Sciatic nerve (tissue), 2 donors: Measurements from ENCODE around the gene SERGEF. TPM values are rescaled to one million over a fixed set of nuclear protein-coding genes. Genes with fewer than 3 reads are reported as not detected.

Source experiments
- ATAC-seq: fragments of 200-7000 bp; cut with Tn5 transposase; one replicate; pipeline ENCODE4 v1.9.1; 2020; ENCODE audit warnings: mild to moderate bottlenecking, moderate library complexity
- DNase-seq: peaks from one replicate; pipeline ENCODE4 v3.0.0-alpha.2; 2020; ENCODE audit warnings: low spot score
- intact Hi-C: fragments of 100-400 bp; cut with DNase I; formaldehyde crosslinking; loops from one replicate; pipeline ENCODE4 v1.14.2; 2022
- total RNA-seq: library from RNA; stranded (reverse); fragmentation: NEBNext Ultra II Directional; extraction: Animal tissue kit (Norgen Biotek cat#: 25700); gene quantifications from one replicate; pipeline ENCODE4 v1.2.1, GENCODE V29; 2021
- donor health status: DM: no; HTN: no; CAD: no.
- donor health status: DM: no; HTN: no; CAD: no.

Gene SERGEF
- total RNA-seq, 1 donor from 2014 or later, result 44.1 TPM

- DNase-seq, result no peak
Observed at GRCh38 chr11:17845431-17845881, 167.4 kb downstream of the SERGEF start.

DNA sequence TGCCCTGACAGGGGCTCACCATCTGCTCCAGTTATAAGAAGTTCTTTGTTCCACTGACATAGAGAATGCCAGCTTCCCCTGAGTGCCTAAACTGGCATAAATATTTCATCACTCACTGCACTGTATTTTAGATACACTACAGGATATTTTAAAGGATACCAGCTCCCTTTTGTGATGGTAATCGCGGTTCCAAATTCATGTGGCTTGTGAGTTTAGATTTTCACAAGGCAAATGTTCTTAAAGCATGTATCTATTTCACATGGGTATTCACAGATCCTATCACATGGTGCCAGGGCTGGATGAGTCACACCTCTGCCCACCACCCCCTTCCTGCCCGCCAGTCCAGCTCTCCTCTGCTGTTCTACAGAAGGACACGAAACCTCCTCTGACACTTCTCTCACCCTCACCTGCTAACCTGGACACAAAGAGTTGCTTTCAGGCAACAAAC lies 172.7 kb downstream of the SERGEF start:
- intact Hi-C loops, result no loop called here
- no peak for ATAC-seq
- DNase-seq, result no peak

More at GRCh38 chr11:17845431-17845881, 167.4 kb downstream of the SERGEF start:
- intact Hi-C loops, result no loop called here
- peak; percentile 88 for ATAC-seq

- intact Hi-C loops, result loop anchor here (5.0 kb wide), 1 partner anchor 968 kb away; no protein-coding TSS in a partner anchor
- no peak for DNase-seq
- no peak for ATAC-seq
Observed at GRCh38 chr11:17839450-17839849, 173.4 kb downstream of the SERGEF start.

DNA sequence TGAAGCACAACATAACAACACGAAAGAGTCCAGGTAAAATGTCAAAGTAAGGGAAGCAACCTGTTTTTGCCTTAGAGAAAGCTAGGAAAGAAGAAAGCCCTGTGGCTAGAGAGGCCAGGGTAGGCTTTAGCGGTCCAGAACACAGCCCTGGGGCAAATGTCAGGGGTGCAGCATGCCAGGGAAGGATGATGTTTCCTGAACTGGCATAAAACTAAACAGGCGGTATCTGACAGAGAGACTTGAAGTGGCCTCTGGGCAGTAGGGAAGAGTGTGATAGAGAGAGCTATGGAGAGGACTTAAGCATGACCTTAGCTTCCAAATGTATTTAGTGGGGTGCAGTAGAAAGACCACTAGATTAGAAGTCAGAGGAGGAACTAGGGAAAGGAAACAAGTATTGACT lies 174.7 kb downstream of the SERGEF start:
- intact Hi-C loops, result loop anchor here (5.0 kb wide), 1 partner anchor 969 kb away; no protein-coding TSS in a partner anchor
- DNase-seq (no peak), ATAC-seq (no peak)

DNA sequence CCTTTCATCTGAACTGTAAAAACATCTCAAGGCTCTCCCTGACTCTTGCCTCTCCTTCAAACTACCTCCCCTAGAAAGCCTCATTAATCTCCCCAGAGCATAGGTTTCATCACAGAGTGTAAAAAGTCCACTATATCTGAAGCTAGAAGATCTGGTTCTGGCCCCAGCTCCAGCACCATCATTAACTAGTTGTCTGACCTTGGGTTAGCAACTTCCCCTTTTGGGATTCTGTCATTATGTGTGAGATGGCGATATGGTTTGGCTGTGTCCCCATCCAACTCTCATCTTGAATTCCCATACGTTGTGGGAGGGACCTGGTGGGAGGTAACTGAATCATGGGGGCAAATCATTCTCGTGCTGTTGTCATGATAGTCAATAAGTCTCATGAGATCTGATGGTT lies 181.0 kb downstream of the SERGEF start:
- intact Hi-C loops, result no loop called here
- no peak for ATAC-seq

GRCh38 chr11:17831228-17831627 lies 181.6 kb downstream of the SERGEF start:
- intact Hi-C loops, result no loop called here
- DNase-seq (no peak), ATAC-seq (no peak)

More for the DNA sequence above, 181.0 kb downstream of the SERGEF start:
- DNase-seq, result no peak

- DNase-seq (peak; percentile 67), ATAC-seq (peak; percentile 93)
- intact Hi-C loops, result no loop called here
Observed at GRCh38 chr11:17828311-17828751, 184.5 kb downstream of the SERGEF start.

DNA sequence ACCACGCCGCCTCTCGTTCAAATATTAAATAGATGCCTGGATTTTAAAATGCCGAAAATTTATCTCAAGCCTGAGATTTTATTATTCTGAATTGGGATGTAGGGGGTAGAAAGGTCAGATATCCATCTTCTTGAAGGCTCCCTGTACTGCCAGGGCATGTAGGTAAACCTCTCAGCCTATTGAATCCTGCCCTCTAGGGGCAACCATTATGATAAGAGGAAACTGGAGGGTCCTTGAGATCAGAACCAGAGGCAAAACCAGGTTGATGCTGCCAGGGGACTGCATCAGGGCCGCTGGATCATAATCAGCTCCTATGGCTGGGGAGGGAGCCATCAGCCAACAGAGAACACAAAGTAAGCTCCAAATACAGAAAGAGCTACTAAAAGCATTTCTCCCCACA lies 185.8 kb downstream of the SERGEF start:
- no peak for DNase-seq
- intact Hi-C loops, result no loop called here
- no peak for ATAC-seq

- no peak for DNase-seq
- ATAC-seq, result no peak
- intact Hi-C loops, result no loop called here
Observed at GRCh38 chr11:17822401-17822781, 190.5 kb downstream of the SERGEF start.

DNA sequence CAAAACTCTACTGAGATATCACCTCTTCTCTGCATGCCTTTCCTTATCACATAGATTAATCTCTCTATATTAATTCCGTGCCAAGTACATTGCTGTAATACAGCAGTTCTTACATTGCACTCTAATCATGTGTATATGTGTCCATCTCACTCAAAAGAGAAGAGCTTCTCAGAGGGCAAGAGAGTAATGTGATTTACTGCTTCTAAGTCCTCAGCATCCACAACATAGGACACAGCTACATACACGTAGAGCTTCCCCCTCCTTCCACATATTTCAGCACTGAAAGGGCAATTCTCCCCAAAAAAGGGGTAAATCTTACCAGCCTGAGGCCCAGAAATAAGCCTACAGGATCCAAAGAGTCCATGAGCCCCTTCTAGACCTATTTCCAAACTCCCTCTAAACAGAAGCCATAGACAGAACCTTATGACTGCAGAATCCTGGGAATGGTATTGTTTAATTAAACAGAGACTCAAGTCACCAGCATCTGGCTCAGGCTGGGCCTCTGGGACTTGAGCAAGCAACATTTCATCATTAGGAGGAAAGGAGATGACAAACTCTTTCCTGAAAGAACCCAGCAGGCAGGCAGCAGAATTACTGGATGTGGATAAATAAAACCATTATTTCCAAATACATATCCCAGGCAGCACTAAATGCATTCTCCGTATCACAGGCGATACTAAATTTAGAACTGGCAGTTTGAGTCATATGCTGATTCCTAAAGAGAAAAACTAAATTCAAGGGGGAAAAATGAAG lies 191.0 kb downstream of the SERGEF start:
- intact Hi-C loops, result no loop called here
- ATAC-seq (peak; percentile 77), DNase-seq (no peak)

- intact Hi-C loops, result no loop called here
- ATAC-seq (peak; percentile 56), DNase-seq (no peak)
Observed at GRCh38 chr11:17816232-17816931, 196.5 kb downstream of the SERGEF start.

- intact Hi-C loops, result no loop called here
Observed at GRCh38 chr11:17814546-17814945, 198.3 kb downstream of the SERGEF start.

GRCh38 chr11:17813391-17814059 lies 199.3 kb downstream of the SERGEF start:
- DNase-seq (no peak), ATAC-seq (no peak)
- intact Hi-C loops, result no loop called here

More at GRCh38 chr11:17814546-17814945, 198.3 kb downstream of the SERGEF start:
- DNase-seq, result no peak
- no peak for ATAC-seq

DNA sequence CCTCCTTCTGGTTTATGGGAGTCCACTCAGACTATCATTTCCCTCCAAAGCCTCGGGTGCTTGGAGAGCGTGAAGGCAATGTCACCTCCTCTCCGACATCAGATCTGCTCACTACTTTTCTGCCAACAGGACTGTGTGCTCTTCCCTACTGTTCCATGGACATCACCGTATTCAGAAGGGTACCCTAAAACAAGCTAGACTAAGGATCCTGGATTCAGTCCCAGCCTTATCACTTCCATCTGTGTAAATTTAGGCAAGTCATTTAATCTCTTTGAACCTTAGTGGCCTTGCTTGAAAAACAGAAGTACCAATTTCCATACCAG lies 200.0 kb downstream of the SERGEF start:
- ATAC-seq (no peak), DNase-seq (no peak)
- intact Hi-C loops, result no loop called here

GRCh38 chr11:17812091-17812864 lies 200.6 kb downstream of the SERGEF start:
- ATAC-seq, result no peak
- no peak for DNase-seq
- intact Hi-C loops, result no loop called here

- no peak for DNase-seq
- ATAC-seq, result no peak
- intact Hi-C loops, result no loop called here
Observed at GRCh38 chr11:17811352-17811751, 201.5 kb downstream of the SERGEF start.

DNA sequence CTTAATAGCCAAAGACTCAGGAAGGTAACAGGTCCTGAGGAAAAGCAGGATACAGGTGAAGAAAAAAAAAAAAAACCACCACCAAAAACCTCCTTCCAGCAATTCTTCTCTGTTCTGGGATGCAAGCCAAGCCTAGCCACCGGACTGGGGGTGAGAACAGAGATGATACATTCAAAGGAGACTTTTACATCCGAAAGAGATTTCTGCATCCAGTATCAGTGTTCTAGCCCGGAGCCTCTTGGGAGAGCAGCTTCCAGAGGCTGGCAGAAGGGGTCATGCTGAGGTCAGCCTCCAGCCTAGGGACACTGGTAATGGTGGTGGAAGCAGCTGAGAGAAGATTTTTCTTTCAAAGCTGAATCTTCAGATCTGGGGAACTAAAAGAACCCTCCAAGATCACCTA lies 202.1 kb downstream of the SERGEF start:
- no peak for DNase-seq
- intact Hi-C loops, result no loop called here
- ATAC-seq, result no peak

- ATAC-seq (no peak), DNase-seq (no peak)
- intact Hi-C loops, result no loop called here
Observed at GRCh38 chr11:17810041-17810440, 202.8 kb downstream of the SERGEF start.

DNA sequence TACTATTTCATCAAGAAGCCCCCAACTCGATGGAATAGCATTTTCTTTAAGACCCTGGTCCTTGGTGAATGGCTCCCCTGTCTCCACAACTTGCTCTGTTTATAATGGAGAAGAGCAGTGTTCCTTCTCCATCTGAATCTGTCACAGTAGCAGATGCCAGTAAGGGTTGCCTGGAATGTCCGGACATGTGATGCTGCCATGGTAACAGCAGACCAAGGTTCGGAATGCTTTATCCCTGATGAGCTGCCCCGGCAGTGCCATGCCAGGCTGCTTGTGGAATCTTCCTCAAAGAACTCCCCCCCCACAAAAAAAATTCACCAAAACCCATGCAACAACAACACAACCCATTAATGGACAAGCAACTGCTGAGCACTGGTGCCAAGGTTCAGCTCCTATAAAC lies 205.8 kb downstream of the SERGEF start:
- DNase-seq (no peak), ATAC-seq (no peak)
- intact Hi-C loops, result no loop called here
